Natural killer cell treated with Interleukin-12 subunit alpha and Interleukin-12 subunit beta and Interleukin-15 and Interleukin-18, amount 100 ng/mL, for 72 hours (primary cell): ENCODE measurements around the gene YAP1. TPM values are rescaled to one million over a fixed set of nuclear protein-coding genes. Genes with fewer than 3 reads are reported as not detected.

Experiments used
- ATAC-seq, 2 donors: fragments of 150-1000 bp; cut with Tn5 transposase in 1 of 2; sonication (Bioruptor Pico), chemical (Tn5 transposase) in 1 of 2; 2 replicates each; pipeline ENCODE4 v1.10.0; 2021
- DNase-seq: peaks from one replicate; pipeline ENCODE4 v3.0.0; 2022; ENCODE audit warnings: low spot score
- H3K27ac Mint-ChIP-seq, 2 donors: 1 replicate in 1 of 2; 2 replicates in 1 of 2; pipeline ENCODE4 v1.8.0; 2022; ENCODE audit warnings: mixed read lengths in 2 of 2, mild to moderate bottlenecking in 1 of 2, moderate library complexity in 1 of 2
- H3K27me3 Mint-ChIP-seq, 2 donors: 1 replicate in 1 of 2; 2 replicates in 1 of 2; pipeline ENCODE4 v1.8.0; 2022; ENCODE audit warnings: mixed read lengths in 2 of 2
- H3K36me3 Mint-ChIP-seq: one replicate; pipeline ENCODE4 v1.8.0; 2022; ENCODE audit warnings: mixed read lengths
- H3K4me1 Mint-ChIP-seq, 2 donors: 1 replicate in 1 of 2; 2 replicates in 1 of 2; pipeline ENCODE4 v1.8.0; 2022; ENCODE audit warnings: low read depth in 2 of 2, mixed read lengths in 2 of 2, mild to moderate bottlenecking in 1 of 2
- H3K4me3 Mint-ChIP-seq: one replicate; pipeline ENCODE4 v1.8.0; 2022; ENCODE audit warnings: mixed read lengths
- H3K9me3 Mint-ChIP-seq: 2 replicates; pipeline ENCODE4 v1.8.0; 2022; ENCODE audit warnings: mixed read lengths
- total RNA-seq, 2 donors: library from RNA; stranded (reverse); gene quantifications; one replicate each; pipeline ENCODE4 v1.2.3, GENCODE V29; 2022

YAP1 gene
- total RNA-seq, 2 donors from 2014 or later: 0.56 TPM; not detected in 1

- Mint-ChIP-seq H3K9me3 (no peaks in the 10 kb centered on the region), H3K4me3 (no peak overlapping the region), H3K27me3 (peaks cover 19 to 27% of the 10 kb centered on the region in 2 donors), H3K4me1 (peaks cover 0 to 5% of the 10 kb centered on the region in 2 donors), H3K36me3 (no peaks in the 10 kb centered on the region), H3K27ac (no peak overlapping the region)
- no peak for DNase-seq
- ATAC-seq: no peak
Measured at GRCh38 chr11:102237096-102237735, 127.0 kb downstream of the YAP1 start.

GRCh38 chr11:102238391-102238821 is 128.2 kb downstream of the YAP1 start:
- Mint-ChIP-seq H3K4me3 (no peak overlapping the region), H3K36me3 (no peaks in the 10 kb centered on the region), H3K9me3 (no peaks in the 10 kb centered on the region), H3K4me1 (peaks cover 0 to 5% of the 10 kb centered on the region in 2 donors), H3K27me3 (peaks cover 22 to 25% of the 10 kb centered on the region in 2 donors), H3K27ac (no peak overlapping the region)
- no peak for ATAC-seq
- no peak for DNase-seq

- Mint-ChIP-seq H3K9me3 (no peaks in the 10 kb centered on the region), H3K4me3 (no peak overlapping the region), H3K36me3 (no peaks in the 10 kb centered on the region), H3K4me1 (peaks cover 0 to 5% of the 10 kb centered on the region in 2 donors), H3K27me3 (peaks cover 22 to 25% of the 10 kb centered on the region in 2 donors), H3K27ac (no peak overlapping the region)
- no peak for DNase-seq
- no peak for ATAC-seq
Measured at GRCh38 chr11:102239448-102239847, 129.2 kb downstream of the YAP1 start.

DNA sequence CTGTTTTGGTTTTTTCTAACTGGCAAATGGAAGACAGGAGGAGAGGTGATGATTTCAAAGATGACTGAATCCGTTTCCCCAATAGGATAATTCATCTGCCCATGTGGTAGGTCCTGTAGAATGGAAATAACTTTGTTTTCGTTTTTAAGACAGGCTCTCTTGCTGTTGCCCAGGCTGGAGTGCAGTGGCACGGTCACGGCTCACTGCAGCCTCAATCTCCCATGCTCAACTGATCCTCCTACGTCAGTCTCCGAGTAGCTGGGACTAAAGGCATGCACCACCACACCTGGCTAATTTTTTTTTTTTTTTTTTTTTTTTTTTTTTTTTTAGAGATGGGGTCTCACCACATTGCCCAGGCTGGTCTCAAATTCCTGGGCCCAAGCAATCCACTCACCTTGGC is 129.7 kb downstream of the YAP1 start:
- Mint-ChIP-seq H3K36me3 (no peaks in the 10 kb centered on the region), H3K27ac (no peak overlapping the region), H3K4me1 (peaks cover 0 to 5% of the 10 kb centered on the region in 2 donors), H3K4me3 (no peak overlapping the region), H3K27me3 (peaks cover 22 to 25% of the 10 kb centered on the region in 2 donors), H3K9me3 (no peaks in the 10 kb centered on the region)
- ATAC-seq (no peak), DNase-seq (no peak)

DNA sequence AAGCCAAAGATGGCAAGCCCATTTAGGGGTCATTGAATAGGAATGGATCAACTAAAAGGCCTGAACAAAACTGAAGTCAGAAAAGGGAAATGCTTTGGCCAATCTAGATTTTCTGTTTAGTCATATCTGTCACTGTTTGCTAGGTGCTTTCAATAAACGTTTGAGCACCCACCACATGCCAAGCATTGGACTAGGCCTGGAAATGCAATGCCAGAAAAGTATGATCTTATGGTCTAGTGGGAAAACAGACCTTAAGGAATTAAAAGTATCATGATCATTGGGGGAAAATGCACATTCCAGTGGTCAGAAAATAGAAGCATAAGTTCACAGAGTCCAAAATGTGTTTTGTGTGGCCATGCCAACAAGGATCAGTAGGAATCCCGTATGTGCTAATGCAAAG is 130.3 kb downstream of the YAP1 start:
- no peak for ATAC-seq
- Mint-ChIP-seq H3K27ac (no peak overlapping the region), H3K4me3 (no peak overlapping the region), H3K36me3 (no peaks in the 10 kb centered on the region), H3K9me3 (no peaks in the 10 kb centered on the region), H3K4me1 (peaks cover 0 to 5% of the 10 kb centered on the region in 2 donors), H3K27me3 (peaks cover 22 to 25% of the 10 kb centered on the region in 2 donors)
- DNase-seq: no peak

GRCh38 chr11:102241026-102241425 is 130.8 kb downstream of the YAP1 start:
- H3K4me3 Mint-ChIP-seq: no peak overlapping the region
- no peaks in the 10 kb centered on the region for H3K36me3 Mint-ChIP-seq
- no peak for ATAC-seq
- no peaks in the 10 kb centered on the region for H3K9me3 Mint-ChIP-seq
- DNase-seq: no peak
- H3K4me1 Mint-ChIP-seq: peaks cover 0 to 5% of the 10 kb centered on the region in 2 donors
- peaks cover 22 to 25% of the 10 kb centered on the region in 2 donors for H3K27me3 Mint-ChIP-seq
- no peak overlapping the region for H3K27ac Mint-ChIP-seq

DNA sequence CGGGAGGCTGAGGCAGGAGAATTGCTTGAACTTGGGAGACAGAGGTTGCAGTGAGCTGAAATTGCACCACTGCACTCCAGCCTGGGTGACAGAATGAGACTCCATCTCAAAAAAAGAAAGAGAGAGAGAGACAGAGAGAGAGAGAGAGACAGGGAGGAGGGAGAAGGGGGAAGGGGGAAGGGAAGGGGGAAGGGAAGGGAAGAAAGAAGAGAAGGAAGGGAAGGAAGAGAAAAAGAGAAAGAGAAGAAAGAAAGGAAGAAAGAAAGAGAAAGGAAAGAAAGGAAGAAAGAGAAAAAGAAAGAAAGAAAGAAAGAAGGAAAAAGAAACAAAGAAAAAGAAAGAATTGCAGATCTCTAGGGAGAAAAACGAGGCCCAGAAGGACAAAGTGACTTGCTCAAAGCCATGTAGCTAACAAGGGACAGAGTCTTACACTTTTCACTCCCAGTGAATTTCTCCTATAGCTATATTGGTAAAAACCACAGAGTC is 133.2 kb downstream of the YAP1 start:
- H3K4me1 Mint-ChIP-seq: peaks cover 0 to 5% of the 10 kb centered on the region in 2 donors
- no peak for DNase-seq
- ATAC-seq: no peak
- peaks cover 15 to 18% of the 10 kb centered on the region in 2 donors for H3K27me3 Mint-ChIP-seq
- H3K9me3 Mint-ChIP-seq: no peaks in the 10 kb centered on the region
- no peak overlapping the region for H3K27ac Mint-ChIP-seq
- no peaks in the 10 kb centered on the region for H3K36me3 Mint-ChIP-seq
- no peak overlapping the region for H3K4me3 Mint-ChIP-seq

GRCh38 chr11:102244681-102245409 is 134.6 kb downstream of the YAP1 start:
- ATAC-seq: peak in 1 of 2 donors; percentile 40
- no peak overlapping the region for H3K27ac Mint-ChIP-seq
- no peak overlapping the region for H3K4me3 Mint-ChIP-seq
- H3K9me3 Mint-ChIP-seq: no peaks in the 10 kb centered on the region
- no peak for DNase-seq
- no peaks in the 10 kb centered on the region for H3K36me3 Mint-ChIP-seq
- H3K4me1 Mint-ChIP-seq: peaks cover 0 to 5% of the 10 kb centered on the region in 2 donors
- peaks cover 10% of the 10 kb centered on the region in 2 donors for H3K27me3 Mint-ChIP-seq

GRCh38 chr11:102251423-102251822 is 141.2 kb downstream of the YAP1 start:
- Mint-ChIP-seq H3K27me3 (no peaks in the 10 kb centered on the region), H3K4me3 (no peak overlapping the region), H3K4me1 (no peaks in the 10 kb centered on the region), H3K27ac (no peak overlapping the region), H3K9me3 (no peaks in the 10 kb centered on the region), H3K36me3 (no peaks in the 10 kb centered on the region)
- DNase-seq (no peak), ATAC-seq (no peak)

DNA sequence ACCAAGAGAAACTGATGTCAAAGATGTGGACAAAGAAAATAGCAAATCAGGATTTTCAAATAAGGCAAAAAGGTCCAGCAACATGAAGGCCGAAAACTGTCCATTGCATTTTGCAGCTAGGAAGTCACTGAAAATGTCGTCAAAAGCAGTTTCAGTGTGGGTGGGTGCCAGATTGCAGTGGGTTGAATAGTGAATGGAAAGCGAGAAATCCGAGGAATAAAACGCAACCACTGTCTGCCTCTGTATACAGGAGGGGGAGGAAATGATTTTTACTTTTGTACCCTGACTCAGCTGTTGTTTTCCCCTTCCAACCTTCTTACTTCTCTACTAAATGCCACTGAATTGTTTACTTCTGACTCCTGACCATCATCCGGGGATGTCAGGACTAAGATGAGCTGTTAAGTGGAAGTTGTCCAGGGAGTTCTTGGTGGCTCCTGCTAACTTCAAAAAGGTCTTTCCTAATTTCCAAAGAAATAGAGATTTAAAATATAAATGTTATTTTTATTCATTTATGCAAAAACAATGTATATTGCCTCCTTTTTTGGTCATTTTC is 142.2 kb downstream of the YAP1 start:
- DNase-seq (no peak), ATAC-seq (no peak)
- Mint-ChIP-seq H3K4me1 (no peaks in the 10 kb centered on the region), H3K27ac (no peak overlapping the region), H3K9me3 (no peaks in the 10 kb centered on the region), H3K4me3 (no peak overlapping the region), H3K27me3 (peaks cover 0 to under 1% of the 10 kb centered on the region in 2 donors), H3K36me3 (no peaks in the 10 kb centered on the region)

DNA sequence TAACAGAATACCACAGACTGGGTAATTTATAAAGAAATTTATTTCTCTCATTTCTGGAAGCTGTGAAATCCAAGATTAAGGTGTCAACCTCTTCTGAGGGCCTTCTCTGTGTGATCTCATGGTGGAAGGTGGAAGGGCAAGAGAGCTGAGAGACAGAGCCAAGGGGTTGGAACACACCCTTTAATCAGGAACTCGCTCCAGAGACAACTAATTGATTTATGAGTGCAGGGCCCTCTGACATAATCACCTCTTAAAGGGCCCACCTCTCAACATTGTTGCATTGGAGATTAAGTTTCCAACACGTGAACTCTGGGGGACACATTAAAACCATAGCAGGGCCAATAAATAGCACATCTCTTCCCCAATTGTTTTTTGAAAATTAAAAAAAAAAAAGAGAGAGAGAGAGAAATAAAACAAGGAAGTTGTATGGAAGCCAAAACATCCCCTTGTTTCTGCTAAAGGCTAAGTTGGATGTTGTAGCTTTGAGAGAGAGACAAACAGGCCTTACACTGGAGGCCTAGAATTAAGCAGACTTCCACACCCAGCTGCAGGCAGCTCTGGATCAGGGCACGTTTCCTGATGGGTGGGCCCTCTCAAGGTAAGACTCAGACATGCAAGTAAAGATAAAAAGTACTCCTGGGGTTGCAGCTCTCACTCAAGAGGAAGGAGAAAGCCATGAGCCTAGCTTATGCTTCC is 142.9 kb downstream of the YAP1 start:
- no peak overlapping the region for H3K4me3 Mint-ChIP-seq
- no peak overlapping the region for H3K27ac Mint-ChIP-seq
- no peaks in the 10 kb centered on the region for H3K9me3 Mint-ChIP-seq
- H3K4me1 Mint-ChIP-seq: no peaks in the 10 kb centered on the region
- DNase-seq (no peak), ATAC-seq (no peak)
- peaks cover 0 to 8% of the 10 kb centered on the region in 2 donors for H3K27me3 Mint-ChIP-seq
- no peaks in the 10 kb centered on the region for H3K36me3 Mint-ChIP-seq

- peaks cover 0 to 8% of the 10 kb centered on the region in 2 donors for H3K27me3 Mint-ChIP-seq
- H3K36me3 Mint-ChIP-seq: no peaks in the 10 kb centered on the region
- no peak overlapping the region for H3K4me3 Mint-ChIP-seq
- DNase-seq: no peak
- no peaks in the 10 kb centered on the region for H3K4me1 Mint-ChIP-seq
- no peak overlapping the region for H3K27ac Mint-ChIP-seq
- ATAC-seq: no peak
- H3K9me3 Mint-ChIP-seq: no peaks in the 10 kb centered on the region
Measured at GRCh38 chr11:102254047-102254446, 143.8 kb downstream of the YAP1 start.

DNA sequence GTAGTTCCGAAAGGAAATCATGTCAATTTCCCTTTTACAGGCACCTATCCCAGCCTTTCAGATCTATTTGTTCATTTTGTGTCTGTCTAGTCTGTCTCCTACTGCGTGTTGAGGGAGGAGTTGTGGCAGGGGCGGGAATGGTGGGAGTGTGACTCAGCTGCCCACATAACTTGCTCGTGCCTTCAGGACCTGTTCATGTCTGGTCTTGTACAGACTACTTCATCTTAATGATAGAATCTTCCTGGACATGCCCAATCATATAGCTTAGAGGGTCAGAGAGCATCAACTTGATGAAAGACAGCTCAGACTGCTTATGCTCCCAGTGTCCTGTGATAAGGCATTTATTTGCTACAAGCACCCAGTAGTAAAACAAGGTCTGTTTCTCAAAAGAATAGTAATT is 146.0 kb downstream of the YAP1 start:
- no peaks in the 10 kb centered on the region for H3K4me1 Mint-ChIP-seq
- DNase-seq (no peak), ATAC-seq (no peak)
- H3K9me3 Mint-ChIP-seq: no peaks in the 10 kb centered on the region
- no peak overlapping the region for H3K27ac Mint-ChIP-seq
- H3K36me3 Mint-ChIP-seq: no peaks in the 10 kb centered on the region
- no peak overlapping the region for H3K4me3 Mint-ChIP-seq
- H3K27me3 Mint-ChIP-seq: peaks cover 0 to 8% of the 10 kb centered on the region in 2 donors
